ENCODE measurements around the gene PTGFRN.

GRCh38 chr1:116874733-116875249 is 34.9 kb upstream of the PTGFRN start:
- TF ChIP-seq CTCF (IDR thresholded peaks at IDR 0.05; ENCODE audit: low read length) = no peak
- no peak for TF ChIP-seq EZH2 (optimal IDR thresholded peaks at IDR 0.05; ENCODE audit: low read depth, low read length)
